HG02678 (cell line): ENCODE measurements around the gene TNS1.

Source experiments
- ATAC-seq: cut with Tn5 transposase; IDR thresholded peaks from one replicate; pipeline ENCODE4 v1.9.1; 2021; ENCODE audit warnings: mild to moderate bottlenecking, moderate library complexity; ENCODE audit not compliant: unreplicated experiment

The TNS1 gene

DNA sequence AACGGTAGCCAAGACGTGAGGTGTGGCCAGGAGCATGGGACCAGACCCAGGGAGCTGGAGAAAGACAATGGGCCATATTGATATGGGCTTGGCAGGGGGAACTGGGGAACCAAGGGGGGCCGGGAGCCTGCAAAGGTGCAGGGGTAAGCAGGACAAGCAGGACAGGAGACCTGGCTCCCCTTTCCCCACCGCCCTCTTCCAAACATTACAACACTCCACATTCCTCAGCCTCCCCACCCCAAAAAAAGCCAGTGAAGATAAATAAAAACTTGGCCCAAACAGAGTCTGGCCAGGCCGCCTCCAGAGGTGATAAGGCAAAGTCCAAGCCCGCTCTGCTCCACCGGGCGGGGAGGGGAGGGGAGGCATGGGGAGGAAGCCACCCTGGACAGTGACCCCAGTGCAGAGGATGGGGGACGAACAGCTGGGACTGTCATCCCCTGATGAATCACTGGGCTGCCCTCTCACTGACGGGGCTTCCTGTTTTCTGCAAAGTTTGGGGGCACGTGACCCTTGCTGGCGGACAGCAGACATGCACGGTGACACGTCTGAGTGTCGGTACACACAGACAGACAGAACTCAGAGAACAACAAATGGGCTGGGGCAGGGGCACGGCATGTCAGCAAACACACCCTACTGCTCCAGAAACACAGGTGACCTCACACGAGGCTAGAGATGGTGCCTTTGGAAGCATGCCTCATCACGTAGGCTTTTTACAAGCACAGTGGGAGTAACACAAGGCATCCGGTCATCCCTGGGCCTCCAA lies 100.2 kb downstream of the TNS1 start:
- no peak for ATAC-seq

DNA sequence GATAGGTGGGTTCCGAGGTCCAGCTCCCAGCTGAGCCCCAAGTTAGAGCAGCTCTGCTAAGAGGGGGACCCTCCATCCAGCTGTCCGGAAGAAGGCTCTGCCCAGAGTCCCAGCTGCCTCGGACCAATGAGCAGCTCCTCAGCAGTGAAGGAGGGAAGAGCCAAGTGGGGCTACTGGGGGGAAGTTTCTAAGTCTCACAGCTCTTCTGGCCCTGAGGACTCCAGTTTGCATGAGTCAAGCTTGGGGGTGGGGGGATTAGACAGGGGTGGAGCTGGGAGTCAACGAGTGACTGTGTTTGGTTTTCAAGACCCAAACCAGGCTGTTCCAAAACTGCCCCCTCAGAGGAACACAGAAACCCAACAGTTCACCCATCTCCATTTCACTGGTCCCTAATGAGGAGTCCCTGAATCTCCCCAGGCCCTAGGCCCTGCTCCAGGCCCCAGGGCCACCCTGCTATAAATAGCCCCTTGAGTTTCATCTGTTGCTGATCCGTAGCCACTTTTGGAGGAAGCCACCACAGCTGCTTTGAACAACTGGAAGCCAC lies 100.9 kb downstream of the TNS1 start:
- no peak for ATAC-seq

DNA sequence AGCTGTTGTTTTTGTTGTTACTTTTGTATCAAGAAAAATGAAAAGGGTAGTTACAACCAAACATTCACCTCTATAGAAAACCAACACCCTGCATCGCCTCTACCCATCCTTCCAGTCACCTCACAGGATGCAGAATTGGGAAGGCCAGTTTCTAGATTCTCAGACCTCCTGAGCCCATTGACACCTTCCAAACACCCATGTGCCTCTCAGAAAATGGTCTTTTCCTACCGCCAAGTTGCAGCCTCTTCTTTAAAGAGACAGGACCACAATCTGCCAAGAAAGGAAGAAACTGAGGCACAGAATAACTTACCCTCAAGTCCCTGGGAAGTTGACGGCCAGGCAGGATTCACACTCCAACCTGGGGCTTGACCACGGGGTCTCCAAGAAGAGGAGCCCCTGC lies 101.4 kb downstream of the TNS1 start:
- no peak for ATAC-seq

DNA sequence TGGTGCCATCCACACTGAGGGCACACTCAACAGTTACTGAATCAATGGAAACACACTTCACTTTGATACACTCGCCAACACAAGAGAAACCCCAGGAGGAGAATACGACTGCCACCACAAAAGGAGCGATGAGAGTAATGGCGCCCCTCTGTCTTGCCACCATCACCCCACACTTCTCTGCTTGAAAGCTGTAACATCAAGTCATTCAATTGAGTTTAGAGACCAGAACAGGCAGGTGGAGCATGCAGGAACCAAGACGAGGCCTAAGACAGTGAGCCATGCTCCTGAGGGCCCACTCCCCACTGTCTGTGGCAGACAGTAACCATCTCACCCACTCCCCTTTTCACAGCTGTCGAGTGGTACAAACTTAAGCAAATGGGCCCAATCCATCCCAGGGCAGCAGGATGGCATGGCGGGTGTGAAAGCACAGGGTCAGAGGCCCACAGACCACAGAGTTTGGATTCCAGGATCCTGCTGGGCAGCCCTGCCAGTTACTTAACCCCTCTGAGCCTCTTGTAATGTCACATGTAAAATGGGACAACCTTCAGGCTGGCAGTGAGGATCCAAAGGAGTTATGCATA lies 101.9 kb downstream of the TNS1 start:
- no peak for ATAC-seq

DNA sequence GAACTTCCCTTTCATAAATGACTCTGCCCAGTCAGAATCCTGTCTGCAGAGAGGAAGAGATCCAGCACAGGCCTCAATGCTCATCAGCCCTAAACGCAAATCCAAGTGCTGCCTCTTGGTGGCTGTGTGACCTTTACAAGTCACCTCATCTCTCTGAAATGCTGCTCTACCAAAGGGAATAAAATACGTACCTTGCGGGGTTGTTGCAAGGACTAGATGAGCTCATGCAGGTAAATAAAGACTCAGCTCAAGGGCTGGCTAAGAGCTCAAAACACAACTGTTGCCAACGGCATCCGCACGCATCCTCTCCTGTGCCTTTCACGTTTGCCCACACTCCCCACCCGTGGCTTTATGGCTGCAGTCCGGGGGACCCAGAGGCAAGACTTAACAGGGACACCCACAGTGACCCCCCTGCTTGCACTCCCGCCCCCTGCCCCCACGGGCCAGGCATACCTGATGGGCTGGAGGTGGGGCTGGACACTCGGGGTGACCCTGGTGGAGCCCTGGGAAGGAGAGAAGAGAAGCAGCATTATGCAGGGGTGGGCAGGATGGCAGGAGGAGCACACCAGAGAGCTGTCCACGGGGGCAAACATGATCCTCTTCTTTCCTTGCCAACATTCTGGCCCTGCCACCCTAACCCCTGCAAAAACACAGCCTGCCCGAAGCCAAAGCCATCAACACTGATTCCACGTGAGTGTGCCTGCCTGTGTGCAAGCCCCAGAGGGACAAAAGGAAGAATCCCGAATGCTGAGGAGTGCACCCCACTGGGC lies 102.6 kb downstream of the TNS1 start:
- no peak for ATAC-seq

- ATAC-seq = peak; percentile 49
Measured at GRCh38 chr2:217899231-217900009, 103.4 kb downstream of the TNS1 start.

- no peak for ATAC-seq
Measured at GRCh38 chr2:217897816-217898806, 104.7 kb downstream of the TNS1 start.

GRCh38 chr2:217897091-217897715 lies 105.6 kb downstream of the TNS1 start:
- ATAC-seq = no peak

DNA sequence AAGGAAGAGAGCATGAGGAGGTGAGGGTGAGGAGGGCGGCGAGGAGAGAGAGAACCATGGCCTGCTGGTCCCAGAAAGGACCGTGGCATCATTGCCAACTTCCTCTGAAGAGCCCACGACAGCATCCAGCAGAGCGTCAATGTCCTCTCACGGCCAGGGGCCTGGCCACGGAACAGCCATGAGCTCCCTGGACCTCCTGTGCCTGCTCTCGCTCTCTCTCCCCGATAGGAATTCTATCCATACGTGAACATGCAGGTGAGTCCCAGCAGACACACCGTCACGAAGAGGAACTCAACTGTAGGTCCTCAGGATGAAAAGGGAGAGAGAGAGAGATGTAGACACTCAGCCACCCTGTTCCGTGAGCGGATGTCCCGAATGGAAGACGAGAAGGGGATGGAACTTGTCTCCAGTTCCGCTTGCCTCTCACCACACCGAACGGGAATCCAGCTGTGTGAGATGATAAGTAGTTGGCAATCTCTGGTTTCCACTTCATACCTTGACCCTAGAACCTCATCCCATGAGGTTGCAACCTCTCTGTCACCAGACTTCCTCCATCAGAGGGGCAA lies 107.6 kb downstream of the TNS1 start:
- ATAC-seq = no peak

DNA sequence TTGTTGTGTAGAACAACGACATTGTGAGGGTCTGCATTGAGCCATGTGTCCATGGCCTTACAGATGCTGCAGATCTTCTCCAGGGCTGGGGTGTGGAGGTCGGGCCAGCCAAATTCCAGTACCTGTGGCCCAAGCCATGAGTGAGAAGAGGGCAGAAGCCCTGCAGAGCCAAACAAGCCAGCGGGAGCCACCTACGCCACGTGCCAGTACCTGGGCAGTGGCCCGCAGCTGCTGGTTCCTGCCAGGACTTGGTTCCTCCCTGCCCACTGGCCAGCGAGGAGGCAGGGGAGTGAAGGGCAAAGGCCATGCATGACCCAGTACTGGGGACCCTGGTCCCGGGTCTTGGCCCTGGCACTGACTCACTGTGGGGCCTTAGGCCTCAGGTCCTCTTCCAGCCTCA lies 109.4 kb downstream of the TNS1 start:
- ATAC-seq = no peak

GRCh38 chr2:217892560-217892959 lies 110.2 kb downstream of the TNS1 start:
- ATAC-seq = no peak

GRCh38 chr2:217890445-217890844 lies 112.3 kb downstream of the TNS1 start:
- ATAC-seq = no peak

- no peak for ATAC-seq
Measured at GRCh38 chr2:217889656-217890055, 113.1 kb downstream of the TNS1 start.

GRCh38 chr2:217887841-217888701 lies 114.7 kb downstream of the TNS1 start:
- ATAC-seq = no peak

- ATAC-seq = peak; percentile 68
Measured at GRCh38 chr2:217886720-217887309, 116.0 kb downstream of the TNS1 start.

DNA sequence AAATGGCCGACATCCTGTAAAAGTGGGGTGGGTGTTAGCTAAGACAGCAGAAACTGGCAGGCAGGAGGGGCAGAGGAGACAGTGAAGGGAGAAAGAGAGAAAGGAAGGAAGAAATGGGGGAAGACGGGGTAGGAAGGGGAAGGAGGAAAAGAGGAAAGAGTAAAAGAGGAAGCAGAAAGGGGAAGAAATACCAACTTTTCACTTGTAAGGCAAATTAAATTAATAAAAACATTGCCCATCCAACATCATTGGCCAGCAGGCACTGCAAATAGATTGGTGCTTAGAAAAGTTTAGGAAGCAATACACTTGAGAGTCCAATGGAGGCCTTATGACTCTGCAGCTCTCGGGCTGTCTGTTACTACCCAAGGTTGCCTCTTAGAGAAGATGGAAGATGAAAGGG lies 116.7 kb downstream of the TNS1 start:
- ATAC-seq = no peak

- ATAC-seq = no peak
Measured at GRCh38 chr2:217884985-217885384, 117.8 kb downstream of the TNS1 start.

DNA sequence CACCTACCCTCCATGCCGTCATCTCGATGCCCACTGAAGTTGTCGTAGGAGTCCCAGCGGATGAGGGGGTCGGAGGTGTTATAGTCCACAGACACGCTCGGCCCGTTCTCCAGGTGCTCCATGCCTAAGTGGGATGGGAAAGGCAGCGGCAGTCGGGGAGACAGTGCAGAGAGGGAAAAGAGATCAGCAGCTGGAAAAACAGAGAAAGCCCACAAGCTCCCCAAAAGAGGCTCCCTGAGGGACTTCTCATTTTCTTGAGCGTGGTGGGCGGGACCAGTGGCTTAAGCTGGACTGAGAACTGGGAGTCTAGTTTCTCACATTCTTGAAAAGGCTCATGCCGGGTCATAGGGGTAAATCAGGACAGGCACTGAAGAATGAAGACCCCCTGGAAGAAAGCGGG lies 121.9 kb downstream of the TNS1 start:
- ATAC-seq = no peak
